GM12878 (cell line): ENCODE results near the gene TMEM208. TPM values are rescaled to one million over a fixed set of nuclear protein-coding genes. Genes with fewer than 3 reads are reported as not detected.

ENCODE experiments used
- CTCF ChIP-seq, 3 experiments: IDR thresholded peaks in 2 of 3; conservative IDR thresholded peaks in 1 of 3; 2 replicates each; pipeline ENCODE4 v1.5.1; 2011; ENCODE audit warnings: low read depth in 3 of 3, low read length in 3 of 3, mild to moderate bottlenecking in 3 of 3, control low read depth in 2 of 3, moderate library complexity in 2 of 3, inconsistent platforms in 1 of 3, mixed read lengths in 1 of 3; ENCODE audit not compliant: control insufficient read depth in 2 of 3, insufficient read depth in 1 of 3; ENCODE audit errors: extremely low read depth in 1 of 3
- IRF4 ChIP-seq: IDR thresholded peaks from 2 replicates; pipeline ENCODE4 v1.6.1; 2011; ENCODE audit warnings: low read depth, low read length
- JUNB ChIP-seq: IDR thresholded peaks from 2 replicates; pipeline ENCODE4 v1.6.1; 2016; ENCODE audit warnings: antibody characterized with exemption, mild to moderate bottlenecking
- MYB ChIP-seq: fragments of 150-350 bp; IDR thresholded peaks from 2 replicates; pipeline ENCODE4 v1.6.1; 2014; ENCODE audit warnings: mild to moderate bottlenecking, low read depth, low read length, borderline replicate concordance
- NR2F1 ChIP-seq: fragments of 450-650 bp; conservative IDR thresholded peaks from 2 replicates; pipeline ENCODE4 v1.6.1; 2017; ENCODE audit warnings: mild to moderate bottlenecking
- PAX5 ChIP-seq: IDR thresholded peaks from 2 replicates; pipeline ENCODE4 v1.6.1; 2011; ENCODE audit warnings: low read depth, low read length, borderline replicate concordance
- POLR2AphosphoS5 ChIP-seq: IDR thresholded peaks from 2 replicates; pipeline ENCODE4 v1.6.1; 2011; ENCODE audit warnings: mild to moderate bottlenecking, low read length, inconsistent platforms
- RAD51 ChIP-seq: fragments of 450-650 bp; IDR thresholded peaks from 2 replicates; pipeline ENCODE4 v1.6.1; 2016; ENCODE audit warnings: moderate library complexity, mild to moderate bottlenecking, inconsistent platforms
- RUNX3 ChIP-seq: IDR thresholded peaks from 2 replicates; pipeline ENCODE4 v1.6.1; 2012; ENCODE audit warnings: low read length, inconsistent platforms
- SMAD5 ChIP-seq: IDR thresholded peaks from 2 replicates; pipeline ENCODE4 v1.6.1; 2016; ENCODE audit warnings: antibody characterized with exemption, low read depth
- SMARCA5 ChIP-seq: fragments of 450-650 bp; IDR thresholded peaks from 2 replicates; pipeline ENCODE4 v1.6.1; 2017; ENCODE audit warnings: mild to moderate bottlenecking
- SPI1 ChIP-seq: IDR thresholded peaks from 2 replicates; pipeline ENCODE4 v1.6.1; 2011; ENCODE audit warnings: low read depth, mild to moderate bottlenecking, low read length, moderate library complexity, borderline replicate concordance; ENCODE audit not compliant: insufficient read depth
- SREBF1 ChIP-seq: IDR thresholded peaks from 2 replicates; pipeline ENCODE4 v1.6.1; 2012; ENCODE audit warnings: mild to moderate bottlenecking, low read length
- ZSCAN29 ChIP-seq: fragments of 450-650 bp; IDR thresholded peaks from 2 replicates; pipeline ENCODE4 v1.6.1; 2017; ENCODE audit warnings: mild to moderate bottlenecking, moderate library complexity
- ZZZ3 ChIP-seq: IDR thresholded peaks from 2 replicates; pipeline ENCODE4 v1.6.1; 2011; ENCODE audit warnings: low read depth; ENCODE audit not compliant: control insufficient read depth, insufficient read length
- polyA plus RNA-seq, 11 experiments: library from polyadenylated mRNA; depleted of rRNA in 4 of 11; unstranded in 6 of 11; stranded (reverse) in 5 of 11; fragments of >200 nt; fragmentation: Nextera tagmentation in 4 of 11; fragmentation: Illumina TruSeq in 1 of 11; extraction: Ambion mirVana in 4 of 11; extraction: Trizol in 1 of 11; gene quantifications; 1 replicate in 1 of 11; 2 replicates in 10 of 11; pipeline versions ENCODE4 v1.2.1 to v1.2.3, GENCODE V29; 2011 to 2016; ENCODE audit warnings: inconsistent platforms in 2 of 11, missing spikeins in 2 of 11, low read depth in 1 of 11
- total RNA-seq, 4 experiments: library from RNA; depleted of rRNA in 3 of 4; stranded (reverse); fragments of >200 nt in 3 of 4; fragmentation: Illumina TruSeq in 1 of 4; extraction: Trizol in 1 of 4; gene quantifications; 2 replicates each; pipeline versions ENCODE4 v1.2.1 to v1.2.3, GENCODE V29; 2013 to 2021
- TF ChIP-seq, protein P1 (sequence below): fragments of 450-650 bp; IDR thresholded peaks from 2 replicates; pipeline ENCODE4 v1.6.1; 2017; ENCODE audit warnings: borderline replicate concordance

Gene TMEM208
- total and polyA plus RNA-seq, 10 of the 15 experiments (the other 5 are each of a cell fraction or from before 2014, with no cell fraction given): 34.1 to 244 (median 54.1) TPM

- TF ChIP-seq NR2F1 (no peak), RAD51 (no peak), JUNB (no peak), CTCF (IDR thresholded peaks at IDR 0.05 in 2 of 3, conservative IDR thresholded peaks at IDR 0.05 in 1 of 3; ENCODE audit: control insufficient read depth in 2 of 3, extremely low read depth in 1 of 3, insufficient read depth in 1 of 3, low read depth in 3 of 3, low read length in 3 of 3) (no peak), POLR2AphosphoS5 (no peak), SREBF1 (no peak), SMARCA5 (no peak), SMAD5 (no peak), ZSCAN29 (no peak), PAX5 (no peak), SPI1 (no peak), ZZZ3 (no peak), IRF4 (no peak), RUNX3 (no peak), MYB (no peak)
- TF ChIP-seq, protein P1, sequence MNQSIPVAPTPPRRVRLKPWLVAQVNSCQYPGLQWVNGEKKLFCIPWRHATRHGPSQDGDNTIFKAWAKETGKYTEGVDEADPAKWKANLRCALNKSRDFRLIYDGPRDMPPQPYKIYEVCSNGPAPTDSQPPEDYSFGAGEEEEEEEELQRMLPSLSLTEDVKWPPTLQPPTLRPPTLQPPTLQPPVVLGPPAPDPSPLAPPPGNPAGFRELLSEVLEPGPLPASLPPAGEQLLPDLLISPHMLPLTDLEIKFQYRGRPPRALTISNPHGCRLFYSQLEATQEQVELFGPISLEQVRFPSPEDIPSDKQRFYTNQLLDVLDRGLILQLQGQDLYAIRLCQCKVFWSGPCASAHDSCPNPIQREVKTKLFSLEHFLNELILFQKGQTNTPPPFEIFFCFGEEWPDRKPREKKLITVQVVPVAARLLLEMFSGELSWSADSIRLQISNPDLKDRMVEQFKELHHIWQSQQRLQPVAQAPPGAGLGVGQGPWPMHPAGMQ: no peak
Measured at GRCh38 chr16:67186550-67186950, 40.4 kb upstream of the TMEM208 start (continued).
